Measurements from ENCODE around the gene CELF4.

DNA sequence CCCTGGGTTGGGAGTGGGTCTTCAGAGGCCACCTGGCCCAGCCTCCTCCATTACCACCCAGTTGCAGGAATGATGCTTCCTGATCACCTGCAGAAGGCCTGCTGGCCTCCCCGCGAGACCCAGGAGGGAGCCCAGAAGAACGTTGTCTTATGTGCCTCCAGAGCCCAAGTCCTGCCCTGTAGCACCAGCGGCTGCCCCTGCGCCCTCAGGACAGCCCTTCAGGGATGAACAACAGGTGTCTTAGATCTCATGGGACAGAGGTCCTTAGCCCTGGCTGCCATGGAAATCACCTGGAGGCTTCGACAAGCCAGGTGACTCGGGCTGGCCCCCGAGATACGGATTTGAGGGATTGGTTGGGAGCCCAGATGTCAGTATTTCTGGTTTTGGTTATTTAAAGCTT is 278.8 kb downstream of the CELF4 start:
- TF ChIP-seq CTCF (conservative IDR thresholded peaks at IDR 0.05; ENCODE audit: low read depth, low read length) (no peak), EZH2 (IDR thresholded peaks at IDR 0.05; ENCODE audit: low read length, unreplicated experiment) (no peak)

Measured in PC-3 (cell line).